Right lobe of liver (tissue), 6 donors: ENCODE data around the gene FEZF2. TPM values are rescaled to one million over a fixed set of nuclear protein-coding genes. Genes with fewer than 3 reads are reported as not detected.

Experiments
- ATAC-seq, 4 donors: fragments of 200-7000 bp; cut with Tn5 transposase; one replicate each; pipeline ENCODE4 v1.9.1; 2020; ENCODE audit warnings: mild to moderate bottlenecking in 4 of 4, moderate library complexity in 4 of 4
- DNase-seq, 3 donors: peaks; one replicate each; pipeline ENCODE4 v3.0.0-alpha.2; 2020
- H3K27ac ChIP-seq, 3 donors: fragments of 200-600 bp; one replicate each; pipeline ENCODE4 v1.8.0; 2022
- H3K27me3 ChIP-seq, 2 donors: fragments of 200-600 bp; one replicate each; pipeline ENCODE4 v1.8.0; 2022
- H3K36me3 ChIP-seq, 4 donors: fragments of 200-600 bp; sonication (generic) in 1 of 4; one replicate each; pipeline versions ENCODE4 v1.5.1 to v1.8.0; 2017 to 2022; ENCODE audit warnings: control low read depth in 1 of 4
- H3K4me1 ChIP-seq, 4 donors: fragments of 200-600 bp; sonication (generic) in 1 of 4; one replicate each; pipeline versions ENCODE4 v1.5.1 to v1.8.0; 2017 to 2022; ENCODE audit warnings: control low read depth in 1 of 4
- H3K4me3 ChIP-seq, 3 donors: fragments of 200-600 bp; one replicate each; pipeline ENCODE4 v1.8.0; 2022
- H3K9me3 ChIP-seq, 4 donors: fragments of 200-600 bp; sonication (generic) in 1 of 4; one replicate each; pipeline versions ENCODE4 v1.5.1 to v1.8.0; 2017 to 2022; ENCODE audit warnings: control low read depth in 1 of 4
- POLR2A ChIP-seq: fragments of 450-650 bp; IDR thresholded peaks from one replicate; pipeline ENCODE4 v1.6.1; 2017; ENCODE audit warnings: antibody characterized with exemption, mild to moderate bottlenecking
- WGBS: methylation state at CpG from one replicate; pipeline ENCODE4 v1.1.6; 2018; ENCODE audit warnings: low coverage, low lambda C conversion rate; ENCODE audit not compliant: insufficient coverage; ENCODE audit errors: missing lambda C conversion rate; 5-methylcytosine and 5-hydroxymethylcytosine counted together
- intact Hi-C, 2 donors: fragments of 100-400 bp; cut with DNase I; formaldehyde crosslinking; loops; one replicate each; pipeline versions ENCODE4 v1.11.2 to v1.14.1; 2022
- total RNA-seq, 6 experiments: library from RNA; depleted of rRNA in 2 of 6; stranded (reverse); fragments of >200 nt in 2 of 6; fragmentation: NEBNext Ultra II Directional in 3 of 6; extraction: Animal tissue kit (Norgen Biotek cat#: 25700) in 3 of 6; gene quantifications; one replicate each; pipeline versions ENCODE4 v1.1.0 to v1.2.4, GENCODE V29; 2016 to 2023
- TF ChIP-seq, protein P1 (sequence below), 4 donors: fragments of 200-600 bp in 3 of 4; fragments of 450-650 bp in 1 of 4; IDR thresholded peaks; one replicate each; pipeline versions ENCODE4 v1.5.1 to v1.8.0; 2016 to 2022; ENCODE audit warnings: antibody characterized with exemption in 4 of 4, mild to moderate bottlenecking in 2 of 4
- donor health status: DM: no; HTN: yes; CAD: no.
- donor health status: DM: no; HTN: no; CAD: no.
- donor health status: DM: no; HTN: no; CAD: no.
- donor health status: DM: no; HTN: yes; CAD: no.
- donor health status: DM: no; HTN: yes; CAD: no.

FEZF2 gene
- total RNA-seq, 6 experiments from 2014 or later = not detected

- Histone ChIP-seq H3K4me3 (no peak overlapping the region), H3K36me3 (no peaks in the 10 kb centered on the region), H3K27ac (no peak overlapping the region), H3K27me3 (no peaks in the 10 kb centered on the region), H3K9me3 (no peaks in the 10 kb centered on the region), H3K4me1 (no peaks in the 10 kb centered on the region)
- 67% methylated on average over 3 of the region's 3 CpGs for WGBS
- TF ChIP-seq, protein P1, sequence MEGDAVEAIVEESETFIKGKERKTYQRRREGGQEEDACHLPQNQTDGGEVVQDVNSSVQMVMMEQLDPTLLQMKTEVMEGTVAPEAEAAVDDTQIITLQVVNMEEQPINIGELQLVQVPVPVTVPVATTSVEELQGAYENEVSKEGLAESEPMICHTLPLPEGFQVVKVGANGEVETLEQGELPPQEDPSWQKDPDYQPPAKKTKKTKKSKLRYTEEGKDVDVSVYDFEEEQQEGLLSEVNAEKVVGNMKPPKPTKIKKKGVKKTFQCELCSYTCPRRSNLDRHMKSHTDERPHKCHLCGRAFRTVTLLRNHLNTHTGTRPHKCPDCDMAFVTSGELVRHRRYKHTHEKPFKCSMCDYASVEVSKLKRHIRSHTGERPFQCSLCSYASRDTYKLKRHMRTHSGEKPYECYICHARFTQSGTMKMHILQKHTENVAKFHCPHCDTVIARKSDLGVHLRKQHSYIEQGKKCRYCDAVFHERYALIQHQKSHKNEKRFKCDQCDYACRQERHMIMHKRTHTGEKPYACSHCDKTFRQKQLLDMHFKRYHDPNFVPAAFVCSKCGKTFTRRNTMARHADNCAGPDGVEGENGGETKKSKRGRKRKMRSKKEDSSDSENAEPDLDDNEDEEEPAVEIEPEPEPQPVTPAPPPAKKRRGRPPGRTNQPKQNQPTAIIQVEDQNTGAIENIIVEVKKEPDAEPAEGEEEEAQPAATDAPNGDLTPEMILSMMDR (IDR thresholded peaks at IDR 0.05) = no peak
- TF ChIP-seq POLR2A = no peak
- ATAC-seq = no peak
- intact Hi-C loops = no loop called here
- DNase-seq = no peak
Measured at GRCh38 chr3:62403765-62404164, 30.4 kb upstream of the FEZF2 start.

DNA sequence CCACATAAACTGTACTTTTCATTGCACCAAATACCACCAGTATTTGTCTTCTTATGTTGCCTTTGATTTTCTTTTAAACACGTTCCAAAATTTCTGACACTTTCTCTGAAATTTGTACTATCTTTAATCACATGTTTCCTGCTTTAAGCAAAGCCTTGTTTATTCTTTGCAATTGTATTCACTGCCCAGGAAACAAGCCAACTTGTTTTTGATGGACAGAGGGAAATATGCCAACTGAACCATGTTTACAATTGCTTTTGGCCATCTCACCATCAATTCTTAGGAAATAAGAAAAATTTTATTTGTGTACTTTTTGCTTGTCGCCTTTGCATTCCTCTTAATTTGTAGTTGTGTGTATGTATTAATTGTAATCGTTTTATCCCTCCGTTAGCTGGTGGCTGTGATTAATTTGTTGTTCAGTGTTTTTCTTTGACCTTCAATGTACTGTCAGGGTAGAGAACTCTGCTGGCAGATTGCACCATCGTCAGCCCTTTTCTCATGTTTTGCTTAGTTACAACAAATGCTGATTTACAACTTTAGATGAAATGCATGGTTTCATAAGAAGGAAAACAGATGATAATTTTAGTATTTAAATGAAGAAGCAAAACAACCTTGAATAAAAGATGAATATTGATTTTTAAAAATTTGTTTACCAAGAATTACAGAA lies 19.4 kb upstream of the FEZF2 start:
- 26% methylated on average over 5 of the region's 5 CpGs for WGBS
- no peak for TF ChIP-seq POLR2A
- no peak for ATAC-seq

GRCh38 chr3:62387251-62387650 lies 13.9 kb upstream of the FEZF2 start:
- Histone ChIP-seq H3K4me1 (no peaks in the 10 kb centered on the region), H3K27ac (no peak overlapping the region), H3K4me3 (no peak overlapping the region), H3K36me3 (no peaks in the 10 kb centered on the region), H3K9me3 (no peaks in the 10 kb centered on the region), H3K27me3 (no peaks in the 10 kb centered on the region)
- ATAC-seq (no peak), DNase-seq (no peak)
- WGBS = 77% methylated on average over 3 of the region's 3 CpGs
- no peak for TF ChIP-seq POLR2A
- TF ChIP-seq, protein P1 (IDR thresholded peaks at IDR 0.05) = no peak
- intact Hi-C loops = no loop called here

More for the DNA sequence above, 19.4 kb upstream of the FEZF2 start:
- Histone ChIP-seq H3K27me3 (no peaks in the 10 kb centered on the region), H3K4me1 (no peaks in the 10 kb centered on the region), H3K4me3 (no peak overlapping the region), H3K27ac (no peak overlapping the region), H3K36me3 (no peaks in the 10 kb centered on the region), H3K9me3 (no peaks in the 10 kb centered on the region)
- intact Hi-C loops = no loop called here
- no peak for DNase-seq

DNA sequence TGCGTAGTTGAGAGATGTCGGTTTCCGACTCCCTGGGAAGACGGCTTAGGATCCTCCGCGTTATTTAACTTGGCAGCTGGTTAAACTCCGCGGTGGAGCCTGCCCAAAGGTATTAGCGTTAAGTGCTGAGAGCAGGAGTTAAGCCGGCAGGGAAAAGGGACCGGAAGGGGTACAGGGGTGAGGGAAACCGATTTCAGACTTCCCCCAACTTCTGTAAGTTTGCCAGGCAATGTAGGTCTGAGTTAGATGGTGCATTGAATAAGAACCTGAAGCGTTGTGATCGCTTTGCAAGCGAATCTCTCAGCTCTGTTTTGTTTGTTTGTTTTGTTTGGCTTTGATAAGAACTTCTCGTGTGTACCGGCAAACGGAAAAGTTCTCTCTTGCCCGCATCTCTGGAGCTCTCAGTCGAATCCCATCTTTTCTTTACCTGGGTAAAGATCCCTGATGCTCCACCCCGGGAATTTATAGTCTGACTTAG lies 6.0 kb upstream of the FEZF2 start:
- ATAC-seq (no peak), DNase-seq (no peak)
- peaks cover 0 to 4% (median 0%) of the 10 kb centered on the region in 4 donors for H3K4me1 ChIP-seq
- intact Hi-C loops = no loop called here
- no peak overlapping the region for H3K27ac ChIP-seq
- no peaks in the 10 kb centered on the region for H3K9me3 ChIP-seq
- H3K4me3 ChIP-seq = no peak overlapping the region
- TF ChIP-seq, protein P1 (IDR thresholded peaks at IDR 0.05) = no peak
- TF ChIP-seq POLR2A = no peak
- 1% methylated on average over 17 of the region's 21 CpGs for whole genome bisulfite sequencing
- H3K27me3 ChIP-seq = peaks cover 12 to 29% of the 10 kb centered on the region in 2 donors
- no peaks in the 10 kb centered on the region for H3K36me3 ChIP-seq

DNA sequence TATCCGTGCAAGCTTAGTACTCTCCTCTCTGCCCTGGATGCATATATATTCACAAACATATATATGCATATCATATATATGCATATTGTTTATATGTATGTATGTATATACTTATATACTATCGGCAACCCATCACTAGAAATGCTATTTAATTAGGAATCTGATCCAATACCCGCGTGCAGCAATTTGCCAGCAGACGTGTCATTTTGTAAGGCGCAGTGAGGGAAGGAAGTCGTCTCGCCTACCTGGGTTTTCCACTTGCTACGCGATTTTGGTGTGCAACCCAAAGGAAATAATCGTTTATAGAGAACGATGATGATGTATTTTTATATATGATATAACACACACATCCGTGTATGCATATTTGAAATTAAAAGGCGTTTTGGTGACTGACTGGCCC lies 5.6 kb upstream of the FEZF2 start:
- Histone ChIP-seq H3K4me3 (no peak overlapping the region), H3K9me3 (no peaks in the 10 kb centered on the region), H3K4me1 (peaks cover 0 to 4% (median 0%) of the 10 kb centered on the region in 4 donors), H3K36me3 (no peaks in the 10 kb centered on the region), H3K27ac (no peak overlapping the region), H3K27me3 (peaks cover 12 to 32% of the 10 kb centered on the region in 2 donors)
- intact Hi-C loops = no loop called here
- TF ChIP-seq, protein P1 (IDR thresholded peaks at IDR 0.05) = no peak
- no peak for TF ChIP-seq POLR2A
- WGBS = 3% methylated on average over 14 of the region's 14 CpGs
- no peak for DNase-seq
- ATAC-seq = no peak
